A673 (cell line): ENCODE measurements around the gene STON1. TPM values are rescaled to one million over a fixed set of nuclear protein-coding genes. Genes with fewer than 3 reads are reported as not detected.

ENCODE experiments used
- BruUV-seq: library from RNA; stranded (reverse); fragments of 400-500 nt; replicated peaks from 2 replicates; lab custom pipeline; 2021; lab: Mats Ljungman, UMichigan
- CTCF ChIA-PET: fragments of 300-600 bp; sonication (Branson Sonifier 250); formaldehyde crosslinking; loops from one replicate; lab custom pipeline; 2022; ENCODE audit warnings: antibody characterized with exemption; lab: Charles Lee
- POLR2A ChIA-PET: fragments of 300-600 bp; sonication (Branson Sonifier 250); formaldehyde crosslinking; loops from one replicate; lab custom pipeline; 2022; ENCODE audit warnings: antibody characterized with exemption; ENCODE audit not compliant: low non-redundant PET; lab: Charles Lee
- DNase-seq: peaks from one replicate; pipeline ENCODE4 v3.0.0-alpha.2; 2015; ENCODE audit warnings: low spot score
- H3K27ac ChIP-seq: fragments of 200-600 bp; sonication (generic); 2 replicates; pipeline ENCODE4 v1.5.1; 2016; ENCODE audit warnings: mixed run types, low read depth, mild to moderate bottlenecking, mixed read lengths, antibody characterized with exemption, low read length; ENCODE audit not compliant: poor library complexity, severe bottlenecking
- H3K27me3 ChIP-seq: fragments of 200-600 bp; sonication (generic); replicated peaks from 2 replicates; pipeline ENCODE4 v1.6.1; 2017; ENCODE audit warnings: mixed run types, low read depth, mild to moderate bottlenecking, mixed read lengths, antibody characterized with exemption, low read length; ENCODE audit not compliant: insufficient read depth, poor library complexity
- H3K36me3 ChIP-seq: fragments of 200-600 bp; sonication (generic); 2 replicates; pipeline ENCODE4 v1.6.1; 2016; ENCODE audit warnings: mixed run types, mild to moderate bottlenecking, mixed read lengths, antibody characterized with exemption, low read length; ENCODE audit not compliant: insufficient read depth, poor library complexity, severe bottlenecking
- H3K4me1 ChIP-seq: fragments of 200-600 bp; sonication (generic); 2 replicates; pipeline ENCODE4 v1.6.1; 2017; ENCODE audit warnings: mixed run types, mild to moderate bottlenecking, mixed read lengths, antibody characterized with exemption, low read length; ENCODE audit not compliant: insufficient read depth, poor library complexity, severe bottlenecking
- H3K4me3 ChIP-seq: fragments of 200-600 bp; sonication (generic); 2 replicates; pipeline ENCODE4 v1.5.1; 2016; ENCODE audit warnings: low read depth, mixed run types, mild to moderate bottlenecking, mixed read lengths, low read length; ENCODE audit not compliant: poor library complexity, severe bottlenecking
- H3K9me3 ChIP-seq: fragments of 200-600 bp; sonication (generic); 2 replicates; pipeline ENCODE4 v1.6.1; 2016; ENCODE audit warnings: mixed run types, low read depth, mild to moderate bottlenecking, mixed read lengths, antibody characterized with exemption, low read length; ENCODE audit not compliant: poor library complexity, severe bottlenecking
- EZH2 ChIP-seq: fragments of 200-600 bp; sonication (generic); IDR thresholded peaks from 2 replicates; pipeline ENCODE4 v1.6.1; 2017; ENCODE audit warnings: borderline replicate concordance, low read depth, mild to moderate bottlenecking, mixed read lengths, antibody characterized with exemption, low read length; ENCODE audit not compliant: poor library complexity, severe bottlenecking
- intact Hi-C: fragments of 100-400 bp; cut with micrococcal nuclease; formaldehyde crosslinking; loops from one replicate; pipeline ENCODE4 v1.10.0; 2022; ENCODE audit not compliant: unreplicated experiment
- total RNA-seq: library from RNA; stranded (reverse); gene quantifications from 2 replicates; pipeline ENCODE4 v1.2.3, GENCODE V29; 2021
- TF ChIP-seq, protein P1 (sequence below): fragments of 300-800, 200-600 bp; sonication (generic); conservative IDR thresholded peaks from 2 replicates; pipeline ENCODE4 v1.5.1; 2017; ENCODE audit warnings: low read depth, mild to moderate bottlenecking, antibody characterized with exemption, low read length, moderate library complexity, mixed read lengths

The STON1 gene
- total RNA-seq, 1 experiment from 2014 or later, result 1.1 TPM

DNA sequence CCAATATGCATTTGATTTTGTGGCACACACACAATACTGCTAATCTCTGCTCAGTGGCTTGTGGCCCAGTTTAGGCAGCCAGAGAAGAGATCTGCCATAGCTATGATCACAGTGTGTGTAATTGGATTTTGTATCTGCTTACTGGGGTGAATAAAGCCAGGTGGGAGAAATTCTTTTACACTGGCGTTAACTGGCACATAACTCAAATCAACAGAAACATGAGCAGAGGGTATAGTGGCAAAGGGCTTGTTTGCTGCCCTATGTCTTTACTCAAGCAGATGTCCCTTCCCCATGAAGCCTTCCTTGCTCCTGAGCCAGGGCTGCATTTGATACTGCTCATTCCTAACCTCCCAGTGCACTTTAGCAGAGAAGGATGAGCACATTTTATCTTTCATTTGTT, 28.5 kb downstream of the STON1 start:
- TF ChIP-seq, protein P1, sequence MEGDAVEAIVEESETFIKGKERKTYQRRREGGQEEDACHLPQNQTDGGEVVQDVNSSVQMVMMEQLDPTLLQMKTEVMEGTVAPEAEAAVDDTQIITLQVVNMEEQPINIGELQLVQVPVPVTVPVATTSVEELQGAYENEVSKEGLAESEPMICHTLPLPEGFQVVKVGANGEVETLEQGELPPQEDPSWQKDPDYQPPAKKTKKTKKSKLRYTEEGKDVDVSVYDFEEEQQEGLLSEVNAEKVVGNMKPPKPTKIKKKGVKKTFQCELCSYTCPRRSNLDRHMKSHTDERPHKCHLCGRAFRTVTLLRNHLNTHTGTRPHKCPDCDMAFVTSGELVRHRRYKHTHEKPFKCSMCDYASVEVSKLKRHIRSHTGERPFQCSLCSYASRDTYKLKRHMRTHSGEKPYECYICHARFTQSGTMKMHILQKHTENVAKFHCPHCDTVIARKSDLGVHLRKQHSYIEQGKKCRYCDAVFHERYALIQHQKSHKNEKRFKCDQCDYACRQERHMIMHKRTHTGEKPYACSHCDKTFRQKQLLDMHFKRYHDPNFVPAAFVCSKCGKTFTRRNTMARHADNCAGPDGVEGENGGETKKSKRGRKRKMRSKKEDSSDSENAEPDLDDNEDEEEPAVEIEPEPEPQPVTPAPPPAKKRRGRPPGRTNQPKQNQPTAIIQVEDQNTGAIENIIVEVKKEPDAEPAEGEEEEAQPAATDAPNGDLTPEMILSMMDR, result no peak
- no peak for TF ChIP-seq EZH2
- no peak for DNase-seq

GRCh38 chr2:48560546-48561209, 30.7 kb downstream of the STON1 start:
- Histone ChIP-seq H3K9me3 (no peaks in the 10 kb centered on the region), H3K4me3 (no peak overlapping the region), H3K4me1 (no peaks in the 10 kb centered on the region), H3K27ac (no peak overlapping the region), H3K36me3 (no peaks in the 10 kb centered on the region), H3K27me3 (no peaks in the 10 kb centered on the region)
- BruUV-seq, result no TSS peak
- ChIA-PET CTCF (no interaction called here), POLR2A (no interaction called here)
- TF ChIP-seq, protein P1, result no peak
- no peak for TF ChIP-seq EZH2
- DNase-seq, result no peak
- intact Hi-C loops, result no loop called here

More for the DNA sequence above, 28.5 kb downstream of the STON1 start:
- intact Hi-C loops, result no loop called here
- ChIA-PET POLR2A (no interaction called here), CTCF (no interaction called here)
- H3K4me1 ChIP-seq, result no peaks in the 10 kb centered on the region
- H3K9me3 ChIP-seq, result no peaks in the 10 kb centered on the region
- H3K4me3 ChIP-seq, result no peak overlapping the region
- no peaks in the 10 kb centered on the region for H3K27me3 ChIP-seq
- no peaks in the 10 kb centered on the region for H3K36me3 ChIP-seq
- BruUV-seq, result no TSS peak
- H3K27ac ChIP-seq, result no peak overlapping the region

DNA sequence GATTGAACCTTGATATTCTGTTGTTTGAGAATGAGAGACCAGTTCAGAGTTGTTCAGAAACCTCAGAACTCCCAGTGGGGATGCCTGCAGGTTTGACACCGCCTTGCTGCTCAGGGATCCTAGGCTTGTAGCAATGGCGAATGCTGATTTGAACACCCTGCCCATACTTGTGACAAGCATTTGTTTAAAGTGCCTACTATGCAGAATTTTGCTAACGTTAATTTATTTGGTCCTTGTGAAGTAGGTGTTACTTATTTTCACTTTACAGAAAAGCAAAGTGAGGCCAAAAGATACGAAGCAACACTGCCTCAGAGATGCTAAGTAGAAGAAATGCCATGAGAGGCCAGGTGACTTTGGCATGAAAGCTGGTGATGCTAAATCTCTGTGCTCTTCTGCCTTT, 32.3 kb downstream of the STON1 start:
- no peaks in the 10 kb centered on the region for H3K36me3 ChIP-seq
- no peaks in the 10 kb centered on the region for H3K27me3 ChIP-seq
- no peak overlapping the region for H3K4me3 ChIP-seq
- TF ChIP-seq EZH2, result no peak
- TF ChIP-seq, protein P1, result no peak
- H3K4me1 ChIP-seq, result no peaks in the 10 kb centered on the region
- H3K9me3 ChIP-seq, result no peaks in the 10 kb centered on the region
- ChIA-PET POLR2A (no interaction called here), CTCF (no interaction called here)
- intact Hi-C loops, result no loop called here
- H3K27ac ChIP-seq, result no peak overlapping the region
- no TSS peak for BruUV-seq
- DNase-seq, result no peak
